Forelimb muscle (tissue), 1 donor: ENCODE measurements around the gene SHC2. TPM values are rescaled to one million over a fixed set of nuclear protein-coding genes. Genes with fewer than 3 reads are reported as not detected.

Experiments
- DNase-seq: peaks from one replicate; pipeline ENCODE4 v3.0.0-alpha.2; 2013; ENCODE audit warnings: low read depth
- polyA plus RNA-seq: library from polyadenylated mRNA; unstranded; fragments of 120-200 nt; gene quantifications from one replicate; pipeline ENCODE4 v1.2.1, GENCODE V29; 2013; ENCODE audit not compliant: insufficient read length

SHC2 gene
- polyA plus RNA-seq, 1 donor = 32.9 TPM

- DNase-seq = no peak
These were observed 11.4 kb upstream of the SHC2 start for GRCh38 chr19:472005-472858.

- no peak for DNase-seq
These were observed 9.9 kb upstream of the SHC2 start for GRCh38 chr19:470701-471100.

GRCh38 chr19:469833-470232 lies 9.0 kb upstream of the SHC2 start:
- DNase-seq = no peak

- DNase-seq = no peak
These were observed 7.9 kb upstream of the SHC2 start for GRCh38 chr19:468587-469256.

GRCh38 chr19:467554-467953 lies 6.7 kb upstream of the SHC2 start:
- DNase-seq = no peak

GRCh38 chr19:465056-465816 lies 4.4 kb upstream of the SHC2 start:
- no peak for DNase-seq

- DNase-seq = no peak
These were observed 3.3 kb upstream of the SHC2 start for GRCh38 chr19:464208-464545.

GRCh38 chr19:463483-464207 lies 2.8 kb upstream of the SHC2 start:
- no peak for DNase-seq

GRCh38 chr19:461721-462551 lies 1.1 kb upstream of the SHC2 start:
- DNase-seq = no peak

GRCh38 chr19:459724-460511 lies 915 bp downstream of the SHC2 start:
- no peak for DNase-seq

GRCh38 chr19:458091-459042 lies 2.5 kb downstream of the SHC2 start:
- DNase-seq = no peak

GRCh38 chr19:457636-458035 lies 3.2 kb downstream of the SHC2 start:
- DNase-seq = no peak

- no peak for DNase-seq
These were observed 4.2 kb downstream of the SHC2 start for GRCh38 chr19:456547-457110.

- no peak for DNase-seq
These were observed 4.8 kb downstream of the SHC2 start for GRCh38 chr19:455851-456546.

- no peak for DNase-seq
These were observed 5.7 kb downstream of the SHC2 start for GRCh38 chr19:455031-455705.

- DNase-seq = no peak
These were observed 7.2 kb downstream of the SHC2 start for GRCh38 chr19:453606-454005.

GRCh38 chr19:452829-453228 lies 8.0 kb downstream of the SHC2 start:
- no peak for DNase-seq
